Mesodermal cell (in vitro differentiated cells): ENCODE results near the gene ACSF2. TPM values are rescaled to one million over a fixed set of nuclear protein-coding genes. Genes with fewer than 3 reads are reported as not detected.

ENCODE experiments used
- H3K27ac ChIP-seq: 2 replicates; pipeline ENCODE4 v1.7.0; 2013; ENCODE audit warnings: mild to moderate bottlenecking, low read depth, low read length, moderate library complexity; ENCODE audit not compliant: severe bottlenecking
- H3K36me3 ChIP-seq: 2 replicates; pipeline ENCODE4 v1.7.1; 2013; ENCODE audit warnings: mild to moderate bottlenecking, low read length, moderate library complexity; ENCODE audit not compliant: control insufficient read depth, insufficient read depth
- H3K4me1 ChIP-seq: one replicate; pipeline ENCODE4 v1.7.1; 2013; ENCODE audit warnings: mild to moderate bottlenecking, low read length; ENCODE audit not compliant: insufficient read depth, control insufficient read depth, poor library complexity, severe bottlenecking
- H3K4me3 ChIP-seq: 2 replicates; pipeline ENCODE4 v1.7.0; 2013; ENCODE audit warnings: low read length, control low read depth, mild to moderate bottlenecking; ENCODE audit not compliant: insufficient read depth, poor library complexity, severe bottlenecking; ENCODE audit errors: extremely low read depth
- H3K9me3 ChIP-seq: 2 replicates; pipeline ENCODE4 v1.7.1; 2013; ENCODE audit warnings: mild to moderate bottlenecking, low read length, moderate library complexity; ENCODE audit not compliant: control insufficient read depth
- WGBS, 2 experiments: methylation state at CpG; one replicate each; pipeline ENCODE4 v1.1.5; 2013; ENCODE audit warnings: missing lambda C conversion rate in 2 of 2; ENCODE audit not compliant: insufficient coverage in 2 of 2; 5-methylcytosine and 5-hydroxymethylcytosine counted together
- polyA plus RNA-seq, 2 experiments: library from polyadenylated mRNA; stranded (reverse); fragments of 50-300 nt; gene quantifications; one replicate each; pipeline ENCODE4 v1.2.3, GENCODE V29; 2013

Gene ACSF2
- polyA plus RNA-seq (2013, experiment 1 of 2) = 39.8 TPM
- 35.2 TPM for polyA plus RNA-seq (2013, experiment 2 of 2)

- peak within 1 kb of the TSS; percentile 67 for H3K27ac ChIP-seq
These were observed at the start of gene ACSF2 for GRCh38 chr17:50425682-50426471. Gene ACSF2, plus strand, starts transcription at chr17:50426218. Its CDS starts 44 bp downstream, at chr17:50426262.

GRCh38 chr17:50379351-50380132, 46.5 kb upstream of the ACSF2 start:
- Histone ChIP-seq H3K9me3 (no peaks in the 10 kb centered on the region), H3K36me3 (peaks cover 79% of the 10 kb centered on the region), H3K27ac (no peak overlapping the region), H3K4me1 (no peaks in the 10 kb centered on the region), H3K4me3 (no peak overlapping the region)
- 94 to 100% methylated on average over 4 to 5 of the region's 6 CpGs for WGBS, 2 experiments

More at GRCh38 chr17:50425682-50426471, at the start of gene ACSF2:
- peak within 1 kb of the TSS; percentile 62 for H3K4me3 ChIP-seq
- H3K36me3 ChIP-seq = no peaks in the 10 kb centered on the region
- H3K4me1 ChIP-seq = peaks cover 11% of the 10 kb centered on the region
- no peaks in the 10 kb centered on the region for H3K9me3 ChIP-seq
- 15 to 18% methylated on average over 33 to 37 of the region's 70 CpGs for whole genome bisulfite sequencing, 2 experiments

- 91 to 94% methylated on average over 10 to 12 of the region's 13 CpGs for WGBS, 2 experiments
- Histone ChIP-seq H3K36me3 (peaks cover 82% of the 10 kb centered on the region), H3K9me3 (no peaks in the 10 kb centered on the region)
These were observed 45.4 kb upstream of the ACSF2 start for GRCh38 chr17:50380369-50381259.

GRCh38 chr17:50381260-50381815, 44.7 kb upstream of the ACSF2 start:
- no peaks in the 10 kb centered on the region for H3K4me1 ChIP-seq
- 89 to 90% methylated on average over 3 to 4 of the region's 7 CpGs for WGBS, 2 experiments
- no peak overlapping the region for H3K4me3 ChIP-seq
- no peaks in the 10 kb centered on the region for H3K9me3 ChIP-seq
- no peak overlapping the region for H3K27ac ChIP-seq
- H3K36me3 ChIP-seq = peaks cover 86% of the 10 kb centered on the region

More at GRCh38 chr17:50380369-50381259, 45.4 kb upstream of the ACSF2 start:
- Histone ChIP-seq H3K4me1 (no peaks in the 10 kb centered on the region), H3K4me3 (no peak overlapping the region), H3K27ac (no peak overlapping the region)

GRCh38 chr17:50381920-50382319, 44.1 kb upstream of the ACSF2 start:
- peaks cover 87% of the 10 kb centered on the region for H3K36me3 ChIP-seq
- H3K4me3 ChIP-seq = no peak overlapping the region
- H3K9me3 ChIP-seq = no peaks in the 10 kb centered on the region
- 93 to 94% methylated on average over 3 of the region's 3 CpGs for WGBS, 2 experiments
- H3K4me1 ChIP-seq = no peaks in the 10 kb centered on the region
- no peak overlapping the region for H3K27ac ChIP-seq

- no peak overlapping the region for H3K27ac ChIP-seq
- 91 to 94% methylated on average over 6 to 10 of the region's 12 CpGs for WGBS, 2 experiments
- no peaks in the 10 kb centered on the region for H3K4me1 ChIP-seq
- no peak overlapping the region for H3K4me3 ChIP-seq
- no peaks in the 10 kb centered on the region for H3K9me3 ChIP-seq
- H3K36me3 ChIP-seq = peaks cover 97% of the 10 kb centered on the region
These were observed 43.1 kb upstream of the ACSF2 start for GRCh38 chr17:50382931-50383330.

- no peak overlapping the region for H3K27ac ChIP-seq
- no peaks in the 10 kb centered on the region for H3K9me3 ChIP-seq
- no peaks in the 10 kb centered on the region for H3K4me1 ChIP-seq
- 80 to 96% methylated on average over 1 to 3 of the region's 3 CpGs for WGBS, 2 experiments
- H3K4me3 ChIP-seq = no peak overlapping the region
- peaks cover 99% of the 10 kb centered on the region for H3K36me3 ChIP-seq
These were observed 39.5 kb upstream of the ACSF2 start for GRCh38 chr17:50386510-50386909.

GRCh38 chr17:50388728-50389127, 37.3 kb upstream of the ACSF2 start:
- Histone ChIP-seq H3K4me1 (no peaks in the 10 kb centered on the region), H3K4me3 (no peak overlapping the region), H3K27ac (no peak overlapping the region), H3K36me3 (peaks cover 99% of the 10 kb centered on the region), H3K9me3 (no peaks in the 10 kb centered on the region)
- 96 to 100% methylated on average over 1 to 3 of the region's 3 CpGs for WGBS, 2 experiments

GRCh38 chr17:50389534-50389933, 36.5 kb upstream of the ACSF2 start:
- Histone ChIP-seq H3K4me1 (no peaks in the 10 kb centered on the region), H3K27ac (no peak overlapping the region), H3K9me3 (no peaks in the 10 kb centered on the region), H3K36me3 (peaks cover 100% of the 10 kb centered on the region), H3K4me3 (no peak overlapping the region)
- 83 to 92% methylated on average over 2 of the region's 6 CpGs for WGBS, 2 experiments

- Histone ChIP-seq H3K4me1 (peaks cover 11% of the 10 kb centered on the region), H3K9me3 (no peaks in the 10 kb centered on the region), H3K4me3 (no peak overlapping the region), H3K36me3 (peaks cover 79% of the 10 kb centered on the region), H3K27ac (no peak overlapping the region)
- WGBS, 2 experiments = 96 to 98% methylated on average over 6 of the region's 6 CpGs
These were observed 33.4 kb upstream of the ACSF2 start for GRCh38 chr17:50392621-50393020.
